Right atrium auricular region (tissue), 2 donors: Measurements from ENCODE around the gene TUBD1. TPM values are rescaled to one million over a fixed set of nuclear protein-coding genes. Genes with fewer than 3 reads are reported as not detected.

Source experiments
- DNase-seq: peaks from one replicate; pipeline ENCODE4 v3.0.0-alpha.2; 2019; ENCODE audit warnings: low spot score
- H3K27ac ChIP-seq, 2 donors: fragments of 200-600 bp; sonication (generic); 1 replicate in 1 of 2; 2 replicates in 1 of 2; pipeline ENCODE4 v1.5.1; 2016 to 2019
- H3K27me3 ChIP-seq, 2 donors: fragments of 200-600 bp; sonication (generic); one replicate each; pipeline versions ENCODE4 v1.5.1 to v1.6.0; 2017 to 2019
- H3K36me3 ChIP-seq: fragments of 200-600 bp; sonication (generic); one replicate; pipeline ENCODE4 v1.5.1; 2016
- H3K4me1 ChIP-seq, 2 donors: fragments of 200-600 bp; sonication (generic); one replicate each; pipeline versions ENCODE4 v1.5.1 to v1.6.0; 2017 to 2019
- H3K4me3 ChIP-seq, 2 donors: fragments of 200-600 bp; sonication (generic); 1 replicate in 1 of 2; 2 replicates in 1 of 2; pipeline ENCODE4 v1.5.1; 2017 to 2019; ENCODE audit warnings: mild to moderate bottlenecking in 1 of 2, moderate library complexity in 1 of 2
- H3K9me3 ChIP-seq, 2 donors: fragments of 200-600 bp; sonication (generic); one replicate each; pipeline ENCODE4 v1.5.1; 2019
- microRNA counts, 2 donors: library from miRNA; unstranded; fragments of <30 nt; microRNA quantifications; one replicate each; lab custom pipeline; 2016 to 2017
- microRNA-seq, 2 donors: library from miRNA; unstranded; fragments of <30 nt; microRNA quantifications; one replicate each; pipeline ENCODE4, GENCODE V29; 2016 to 2017; ENCODE audit warnings: borderline number of aligned reads in 2 of 2, borderline replicate concordance in 1 of 2
- total RNA-seq, 2 donors: library from RNA; depleted of rRNA; stranded (reverse); fragments of >200 nt; gene quantifications; one replicate each; pipeline ENCODE4 v1.1.0, GENCODE V29; 2016
- TF ChIP-seq, protein P1 (sequence below), 2 donors: fragments of 200-600 bp; sonication (generic); IDR thresholded peaks; one replicate each; pipeline ENCODE4 v1.5.1; 2019; ENCODE audit warnings: antibody characterized with exemption in 2 of 2

The TUBD1 gene
- total RNA-seq, 2 donors from 2014 or later, result 6.1 to 8.0 TPM

DNA sequence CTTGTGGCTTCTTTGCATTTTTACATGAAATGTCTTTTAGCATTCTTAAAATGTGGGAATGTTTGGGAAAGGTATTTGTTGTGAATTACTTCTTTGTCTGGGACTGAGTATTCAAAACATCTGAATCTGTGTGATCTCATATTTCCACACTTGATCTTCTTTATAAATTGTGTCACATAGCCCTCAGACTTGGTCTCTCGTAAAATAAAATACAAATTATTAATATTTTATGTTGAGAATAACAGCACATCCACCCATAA is 81.9 kb downstream of the TUBD1 start:
- TF ChIP-seq, protein P1, sequence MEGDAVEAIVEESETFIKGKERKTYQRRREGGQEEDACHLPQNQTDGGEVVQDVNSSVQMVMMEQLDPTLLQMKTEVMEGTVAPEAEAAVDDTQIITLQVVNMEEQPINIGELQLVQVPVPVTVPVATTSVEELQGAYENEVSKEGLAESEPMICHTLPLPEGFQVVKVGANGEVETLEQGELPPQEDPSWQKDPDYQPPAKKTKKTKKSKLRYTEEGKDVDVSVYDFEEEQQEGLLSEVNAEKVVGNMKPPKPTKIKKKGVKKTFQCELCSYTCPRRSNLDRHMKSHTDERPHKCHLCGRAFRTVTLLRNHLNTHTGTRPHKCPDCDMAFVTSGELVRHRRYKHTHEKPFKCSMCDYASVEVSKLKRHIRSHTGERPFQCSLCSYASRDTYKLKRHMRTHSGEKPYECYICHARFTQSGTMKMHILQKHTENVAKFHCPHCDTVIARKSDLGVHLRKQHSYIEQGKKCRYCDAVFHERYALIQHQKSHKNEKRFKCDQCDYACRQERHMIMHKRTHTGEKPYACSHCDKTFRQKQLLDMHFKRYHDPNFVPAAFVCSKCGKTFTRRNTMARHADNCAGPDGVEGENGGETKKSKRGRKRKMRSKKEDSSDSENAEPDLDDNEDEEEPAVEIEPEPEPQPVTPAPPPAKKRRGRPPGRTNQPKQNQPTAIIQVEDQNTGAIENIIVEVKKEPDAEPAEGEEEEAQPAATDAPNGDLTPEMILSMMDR (IDR thresholded peaks at IDR 0.05), result no peak
- Histone ChIP-seq H3K4me1 (no peaks in the 10 kb centered on the region), H3K36me3 (peaks cover 19% of the 10 kb centered on the region), H3K27ac (no peak overlapping the region), H3K4me3 (no peak overlapping the region), H3K9me3 (no peaks in the 10 kb centered on the region), H3K27me3 (no peaks in the 10 kb centered on the region)
- DNase-seq, result no peak

MicroRNA genes within 50 kb of the gene (microRNA counts, 767-probe panel; counts per million panel counts)
- 4,223 to 7,372 counts per million in 2 donors for microRNA hsa-miR-21-5p (lab: Ali Mortazavi, UCI)

Small RNAs within 50 kb of the gene (microRNA-seq; reads per million reads assigned to microRNA genes)
- 52,409 to 63,612 reads per million in 2 donors for gene MIR21

Other genes starting within 250 kb of the TUBD1 start
- gene PTRH2, start 185.5 kb downstream of the TUBD1 start, total RNA-seq, result 10 to 100 TPM; 13.8 to 14.1 TPM
- 10 to 100 TPM; 48.0 to 63.4 TPM for gene VMP1, start 185.3 kb downstream of the TUBD1 start, total RNA-seq
- 10 to 100 TPM; 14.3 to 21.8 TPM for gene RPS6KB1, start 178 bp upstream of the TUBD1 start, total RNA-seq
- 1 to 10 TPM; 7.9 TPM for gene RNFT1, start 71.8 kb upstream of the TUBD1 start, total RNA-seq
- gene HEATR6, start 186.0 kb upstream of the TUBD1 start, total RNA-seq, result 10 to 100 TPM; 11.4 to 19.0 TPM